Smooth muscle cell (in vitro differentiated cells): ENCODE results near the gene STK31. TPM values are rescaled to one million over a fixed set of nuclear protein-coding genes. Genes with fewer than 3 reads are reported as not detected.

Experiments used
- DNase-seq: peaks from one replicate; lab custom pipeline; 2025; ENCODE audit not compliant: unreplicated experiment; lab: John Stamatoyannopoulos, UW
- H2AFZ ChIP-seq: fragments of 200-600 bp; sonication (generic); 2 replicates; pipeline ENCODE4 v1.6.0; 2016; ENCODE audit warnings: antibody characterized with exemption, low read depth, mild to moderate bottlenecking
- H3F3A ChIP-seq: fragments of 200-600 bp; sonication (generic); 2 replicates; pipeline ENCODE4 v1.6.0; 2017; ENCODE audit warnings: antibody characterized with exemption, low read depth
- H3K27ac ChIP-seq: fragments of 200-600 bp; sonication (generic); 2 replicates; pipeline ENCODE4 v1.5.1; 2016; ENCODE audit warnings: low read depth, mild to moderate bottlenecking
- H3K27me3 ChIP-seq: fragments of 200-600 bp; sonication (generic); 2 replicates; pipeline ENCODE4 v1.6.1; 2016; ENCODE audit warnings: low read depth, mild to moderate bottlenecking
- H3K36me3 ChIP-seq: fragments of 200-600 bp; sonication (generic); 2 replicates; pipeline ENCODE4 v1.5.1; 2016; ENCODE audit warnings: low read depth
- H3K4me1 ChIP-seq: fragments of 200-600 bp; sonication (generic); 2 replicates; pipeline ENCODE4 v1.5.1; 2016; ENCODE audit warnings: low read depth
- H3K4me2 ChIP-seq: fragments of 200-600 bp; sonication (generic); 2 replicates; pipeline ENCODE4 v1.6.0; 2016; ENCODE audit warnings: mild to moderate bottlenecking
- H3K4me3 ChIP-seq: fragments of 200-600 bp; sonication (generic); 2 replicates; pipeline ENCODE4 v1.5.1; 2016; ENCODE audit warnings: mild to moderate bottlenecking
- H3K79me2 ChIP-seq: fragments of 200-600 bp; sonication (generic); 2 replicates; pipeline ENCODE4 v1.6.0; 2016; ENCODE audit warnings: low read depth, mild to moderate bottlenecking
- H3K9ac ChIP-seq: fragments of 200-600 bp; sonication (generic); 2 replicates; pipeline ENCODE4 v1.6.0; 2016; ENCODE audit warnings: low read depth
- H3K9me3 ChIP-seq: fragments of 200-600 bp; sonication (generic); replicated peaks from 2 replicates; pipeline ENCODE4 v1.5.1; 2016; ENCODE audit warnings: low read depth
- H4K20me1 ChIP-seq: fragments of 200-600 bp; sonication (generic); 2 replicates; pipeline ENCODE4 v1.6.0; 2016; ENCODE audit warnings: low read depth
- WGBS: methylation state at CpG from one replicate; pipeline ENCODE4 v1.1.7; 2016; ENCODE audit warnings: low lambda C conversion rate; 5-methylcytosine and 5-hydroxymethylcytosine counted together
- polyA plus RNA-seq: library from polyadenylated mRNA; unstranded; fragments of >200 nt; fragmentation: Nextera tagmentation; extraction: Ambion mirVana; gene quantifications from 2 replicates; pipeline ENCODE4 v1.2.1, GENCODE V29; 2016
- total RNA-seq: library from RNA; depleted of rRNA; stranded (reverse); fragments of >200 nt; gene quantifications from 2 replicates; pipeline ENCODE4 v1.2.3, GENCODE V29; 2014
- TF ChIP-seq, protein P1 (sequence below): fragments of 200-600 bp; sonication (generic); IDR thresholded peaks from 2 replicates; pipeline ENCODE4 v1.5.1; 2017; ENCODE audit warnings: borderline replicate concordance, mild to moderate bottlenecking, antibody characterized with exemption; ENCODE audit not compliant: insufficient read depth, poor library complexity, severe bottlenecking

Gene STK31
- total RNA-seq (0.13 TPM in 1 of 2 replicates, not detected in the other), polyA plus RNA-seq (0.07 TPM in 1 of 2 replicates, not detected in the other)

- H3F3A ChIP-seq, result no peaks in the 10 kb centered on the region
- H4K20me1 ChIP-seq, result no peaks in the 10 kb centered on the region
- H3K36me3 ChIP-seq, result no peaks in the 10 kb centered on the region
- TF ChIP-seq, protein P1, sequence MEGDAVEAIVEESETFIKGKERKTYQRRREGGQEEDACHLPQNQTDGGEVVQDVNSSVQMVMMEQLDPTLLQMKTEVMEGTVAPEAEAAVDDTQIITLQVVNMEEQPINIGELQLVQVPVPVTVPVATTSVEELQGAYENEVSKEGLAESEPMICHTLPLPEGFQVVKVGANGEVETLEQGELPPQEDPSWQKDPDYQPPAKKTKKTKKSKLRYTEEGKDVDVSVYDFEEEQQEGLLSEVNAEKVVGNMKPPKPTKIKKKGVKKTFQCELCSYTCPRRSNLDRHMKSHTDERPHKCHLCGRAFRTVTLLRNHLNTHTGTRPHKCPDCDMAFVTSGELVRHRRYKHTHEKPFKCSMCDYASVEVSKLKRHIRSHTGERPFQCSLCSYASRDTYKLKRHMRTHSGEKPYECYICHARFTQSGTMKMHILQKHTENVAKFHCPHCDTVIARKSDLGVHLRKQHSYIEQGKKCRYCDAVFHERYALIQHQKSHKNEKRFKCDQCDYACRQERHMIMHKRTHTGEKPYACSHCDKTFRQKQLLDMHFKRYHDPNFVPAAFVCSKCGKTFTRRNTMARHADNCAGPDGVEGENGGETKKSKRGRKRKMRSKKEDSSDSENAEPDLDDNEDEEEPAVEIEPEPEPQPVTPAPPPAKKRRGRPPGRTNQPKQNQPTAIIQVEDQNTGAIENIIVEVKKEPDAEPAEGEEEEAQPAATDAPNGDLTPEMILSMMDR, result no peak
- H3K4me3 ChIP-seq, result no peak within 1 kb of the TSS
- H2AFZ ChIP-seq, result no peak within 1 kb of the TSS
- H3K27ac ChIP-seq, result no peak within 1 kb of the TSS
- no peaks in the 10 kb centered on the region for H3K27me3 ChIP-seq
- DNase-seq, result no peak
- H3K4me2 ChIP-seq, result no peak within 1 kb of the TSS
- H3K79me2 ChIP-seq, result no peaks in the 10 kb centered on the region
- no peak within 1 kb of the TSS for H3K9ac ChIP-seq
- peaks cover 8% of the 10 kb centered on the region for H3K4me1 ChIP-seq
- WGBS, result 96% methylated on average over 33 of the region's 33 CpGs
- H3K9me3 ChIP-seq, result peaks cover 11% of the 10 kb centered on the region
Observed at GRCh38 chr7:23710000-23710399, at the start of gene STK31. STK31 (plus strand) TSS chr7:23710219; CDS start chr7:23710286, 67 bp downstream.

DNA sequence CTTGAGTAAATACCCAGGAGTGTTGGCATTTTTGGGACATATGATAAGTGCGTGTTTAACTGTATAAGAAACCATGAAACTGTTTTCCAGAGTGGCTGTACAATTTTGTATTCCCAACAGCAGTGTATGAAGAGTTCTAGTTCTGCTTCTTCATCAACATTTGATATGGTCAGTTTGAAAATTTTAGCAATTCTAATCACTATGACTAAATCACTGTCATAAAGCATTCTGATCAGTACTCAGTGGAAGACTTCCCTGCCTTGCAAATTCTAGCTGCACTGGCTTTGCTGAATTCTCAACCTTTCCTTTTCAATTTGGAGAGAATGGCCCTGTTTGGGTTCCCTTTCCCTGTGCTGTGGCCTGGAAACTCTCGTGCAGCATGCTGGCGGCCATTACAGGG is 48.6 kb upstream of the STK31 start:
- H3K4me2 ChIP-seq, result no peak overlapping the region
- H3K9ac ChIP-seq, result no peak overlapping the region
- no peak overlapping the region for H3K27ac ChIP-seq
- H3K79me2 ChIP-seq, result no peaks in the 10 kb centered on the region
- WGBS, result 90% methylated on average over 3 of the region's 3 CpGs
- TF ChIP-seq, protein P1, result no peak
- no peaks in the 10 kb centered on the region for H3K27me3 ChIP-seq
- no peaks in the 10 kb centered on the region for H3K4me1 ChIP-seq
- no peaks in the 10 kb centered on the region for H4K20me1 ChIP-seq
- no peaks in the 10 kb centered on the region for H3K9me3 ChIP-seq
- no peaks in the 10 kb centered on the region for H3F3A ChIP-seq
- H2AFZ ChIP-seq, result no peak overlapping the region
- no peaks in the 10 kb centered on the region for H3K36me3 ChIP-seq
- DNase-seq, result no peak
- H3K4me3 ChIP-seq, result no peak overlapping the region

GRCh38 chr7:23662124-23662983 is 47.7 kb upstream of the STK31 start:
- no peaks in the 10 kb centered on the region for H3K79me2 ChIP-seq
- H3K27ac ChIP-seq, result no peak overlapping the region
- H3K9me3 ChIP-seq, result no peaks in the 10 kb centered on the region
- no peak overlapping the region for H3K4me2 ChIP-seq
- H3K27me3 ChIP-seq, result no peaks in the 10 kb centered on the region
- WGBS, result 83% methylated on average over 8 of the region's 8 CpGs
- no peaks in the 10 kb centered on the region for H3K36me3 ChIP-seq
- no peaks in the 10 kb centered on the region for H4K20me1 ChIP-seq
- TF ChIP-seq, protein P1, result no peak
- no peak for DNase-seq
- no peak overlapping the region for H3K9ac ChIP-seq
- no peaks in the 10 kb centered on the region for H3F3A ChIP-seq
- no peaks in the 10 kb centered on the region for H3K4me1 ChIP-seq
- H3K4me3 ChIP-seq, result no peak overlapping the region
- no peak overlapping the region for H2AFZ ChIP-seq

DNA sequence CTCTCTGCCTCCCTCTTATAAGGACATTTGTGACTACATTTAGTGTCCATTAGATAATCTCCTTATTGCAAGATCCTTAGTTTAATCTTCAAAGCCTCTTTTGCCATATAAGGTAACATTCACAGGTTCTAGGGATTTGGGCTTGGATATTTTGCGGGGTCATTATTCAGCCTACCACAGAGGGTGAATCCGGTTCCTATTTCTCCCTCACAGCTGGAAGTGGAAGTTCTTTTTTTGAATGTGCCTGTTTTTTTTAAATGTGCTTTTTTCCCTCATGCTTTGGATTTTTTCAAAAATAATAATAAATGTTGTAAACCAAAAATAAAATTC is 47.1 kb upstream of the STK31 start:
- H3K9me3 ChIP-seq, result no peaks in the 10 kb centered on the region
- no peak overlapping the region for H3K4me3 ChIP-seq
- WGBS, result 62% methylated on average over 2 of the region's 2 CpGs
- H3K27ac ChIP-seq, result no peak overlapping the region
- no peaks in the 10 kb centered on the region for H3K36me3 ChIP-seq
- DNase-seq, result no peak
- no peaks in the 10 kb centered on the region for H3K4me1 ChIP-seq
- H2AFZ ChIP-seq, result no peak overlapping the region
- H3K4me2 ChIP-seq, result no peak overlapping the region
- H3K79me2 ChIP-seq, result no peaks in the 10 kb centered on the region
- H4K20me1 ChIP-seq, result no peaks in the 10 kb centered on the region
- no peaks in the 10 kb centered on the region for H3F3A ChIP-seq
- TF ChIP-seq, protein P1, result no peak
- H3K27me3 ChIP-seq, result no peaks in the 10 kb centered on the region
- H3K9ac ChIP-seq, result no peak overlapping the region
